ENCODE results near the gene ZDHHC12.

The ZDHHC12 gene, protein sequence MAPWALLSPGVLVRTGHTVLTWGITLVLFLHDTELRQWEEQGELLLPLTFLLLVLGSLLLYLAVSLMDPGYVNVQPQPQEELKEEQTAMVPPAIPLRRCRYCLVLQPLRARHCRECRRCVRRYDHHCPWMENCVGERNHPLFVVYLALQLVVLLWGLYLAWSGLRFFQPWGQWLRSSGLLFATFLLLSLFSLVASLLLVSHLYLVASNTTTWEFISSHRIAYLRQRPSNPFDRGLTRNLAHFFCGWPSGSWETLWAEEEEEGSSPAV

DNA sequence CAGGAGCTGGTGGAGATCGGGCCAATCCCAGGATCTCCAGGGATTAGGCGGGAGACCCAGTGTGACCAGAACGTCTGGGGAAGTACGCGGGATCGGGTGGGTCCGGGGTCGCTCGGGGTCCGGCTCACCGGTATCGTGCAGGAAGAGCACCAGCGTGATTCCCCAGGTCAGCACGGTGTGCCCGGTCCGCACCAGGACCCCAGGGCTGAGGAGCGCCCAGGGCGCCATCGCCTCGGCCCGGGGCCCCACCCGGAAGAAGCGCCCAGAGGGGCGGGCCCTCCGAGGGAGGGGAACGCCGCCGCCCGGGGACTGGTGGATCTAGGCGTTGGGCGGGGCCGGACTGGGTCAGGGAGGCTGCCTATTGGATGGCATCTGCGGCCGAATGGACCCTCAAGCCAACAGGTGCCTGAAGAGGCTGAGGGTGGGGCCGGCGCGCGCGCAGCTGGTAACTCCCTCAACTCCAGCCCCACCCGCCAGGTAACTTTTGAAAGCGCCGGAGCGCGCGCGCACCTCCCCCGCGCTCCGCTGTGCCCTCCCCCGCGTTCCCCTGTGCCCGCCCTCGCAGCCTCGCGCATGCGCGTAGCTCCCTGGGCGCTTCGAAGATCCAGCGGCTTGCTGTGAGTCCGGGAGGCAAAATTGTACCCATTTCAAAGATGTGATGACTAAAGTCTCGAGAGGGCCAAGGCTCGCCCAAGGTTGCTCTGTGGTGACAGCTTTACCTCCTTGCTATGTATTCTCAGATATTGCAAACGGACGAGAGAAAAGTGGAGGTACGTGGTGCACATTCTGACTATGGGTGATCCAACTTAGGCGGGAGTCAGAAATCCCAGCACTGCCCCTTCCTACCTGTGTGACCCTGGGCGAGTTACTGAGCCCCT, at the start of gene ZDHHC12:
Gene ZDHHC12 (minus strand): TSS at position 262 of the 878 bp plus-strand sequence. CDS start 34 bp downstream, at position 228.
- peaks cover 28% of the 10 kb centered on the region for H3K36me3 ChIP-seq (ENCODE audit: control insufficient read depth, insufficient read depth, low read length)
- H3K4me1 ChIP-seq (ENCODE audit: control insufficient read depth, insufficient read depth, low read length), result peaks cover 7% of the 10 kb centered on the region; the same call in 1 of the 2 replicates
- H3K9me3 ChIP-seq (ENCODE audit: control insufficient read depth, insufficient read depth, low read depth, low read length), result no peaks in the 10 kb centered on the region
- no peaks in the 10 kb centered on the region for H3K27me3 ChIP-seq (ENCODE audit: control insufficient read depth, insufficient read depth, low read length)
- H3K27ac ChIP-seq (ENCODE audit: low read depth, low read length), result no peak within 1 kb of the TSS
- H3K4me3 ChIP-seq (ENCODE audit: low read depth, low read length), result peak within 1 kb of the TSS; percentile 76
- peak within 1 kb of the TSS; percentile 89 for H3K9ac ChIP-seq (ENCODE audit: low read length)

DNA sequence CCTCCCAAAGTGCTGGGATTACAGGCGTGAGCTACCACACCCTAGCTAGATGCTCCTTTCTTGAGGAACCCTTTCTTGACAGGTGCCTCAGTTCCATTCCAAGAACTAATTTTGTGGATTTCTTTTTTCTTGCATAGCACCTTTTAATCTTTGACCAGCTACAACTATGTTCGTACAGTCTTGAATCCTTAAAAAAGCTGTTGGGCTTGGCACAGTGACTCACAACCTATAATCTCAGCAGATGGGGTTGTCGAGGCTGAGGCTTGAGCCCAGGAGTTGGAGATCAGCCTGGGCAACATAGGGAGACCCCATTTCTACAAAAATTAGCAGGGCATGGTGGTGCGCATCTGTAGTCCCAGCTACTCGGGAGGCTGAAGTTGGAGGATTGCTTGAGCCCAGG, 49.1 kb upstream of the ZDHHC12 start:
- Histone ChIP-seq H3K36me3 (ENCODE audit: control insufficient read depth, insufficient read depth, low read length) (no peaks in the 10 kb centered on the region), H3K4me1 (ENCODE audit: control insufficient read depth, insufficient read depth, low read length) (0 out of 2 replicates have a peak, but pooled peaks cover 2% of the 10 kb centered on the region), H3K27ac (ENCODE audit: low read depth, low read length) (no peak overlapping the region), H3K4me3 (ENCODE audit: low read depth, low read length) (no peak overlapping the region), H3K9me3 (ENCODE audit: control insufficient read depth, insufficient read depth, low read depth, low read length) (no peaks in the 10 kb centered on the region), H3K9ac (ENCODE audit: low read length) (no peak overlapping the region), H3K27me3 (ENCODE audit: control insufficient read depth, insufficient read depth, low read length) (no peaks in the 10 kb centered on the region)

DNA sequence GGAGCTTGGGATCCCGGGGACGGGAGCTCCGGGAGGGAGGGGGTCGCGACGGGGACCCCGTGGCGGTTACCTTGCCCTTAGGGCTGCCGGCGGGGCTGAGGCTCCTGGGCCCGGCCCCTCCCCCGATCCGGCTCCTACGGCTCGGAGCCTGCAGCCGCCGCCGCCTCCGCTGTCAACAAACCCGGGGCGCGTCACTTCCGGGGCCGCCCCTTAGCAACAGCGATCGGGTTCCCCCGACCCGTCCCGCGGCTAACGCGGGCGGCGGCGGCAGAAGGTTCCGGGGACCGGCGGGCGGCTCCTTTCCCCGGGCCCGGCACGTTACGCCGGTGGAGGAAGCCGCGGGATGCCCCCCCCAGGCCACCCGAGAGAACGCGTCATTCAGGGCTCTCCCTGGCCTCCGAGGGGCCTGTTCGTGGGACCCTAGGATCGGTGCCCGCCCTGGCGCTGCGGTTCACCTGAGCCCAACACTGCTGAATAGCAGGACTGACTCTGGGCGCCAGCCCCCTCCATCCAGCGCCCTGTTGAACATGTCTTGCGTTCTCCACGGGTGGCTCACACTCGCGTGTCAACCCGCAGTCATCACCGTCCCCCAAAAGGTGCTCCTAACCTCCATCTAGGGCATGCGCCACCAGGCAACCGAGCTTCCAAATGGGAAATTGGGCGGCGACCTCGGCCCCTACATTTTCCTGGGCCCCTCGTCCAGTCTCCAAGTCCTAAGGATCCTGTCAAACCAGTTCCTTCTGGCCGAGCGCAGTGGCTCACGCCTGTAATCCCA, 48.0 kb upstream of the ZDHHC12 start, which contains the start of gene ZER1:
Gene ZER1 (minus strand): TSS at position 183 of the 775 bp plus-strand sequence. CDS start 16,362 bp downstream, outside the sequence.
- H3K4me1 ChIP-seq (ENCODE audit: control insufficient read depth, insufficient read depth, low read length), result 0 out of 2 replicates have a peak, but pooled peaks cover 2% of the 10 kb centered on the region
- H3K27ac ChIP-seq (ENCODE audit: low read depth, low read length), result peak within 1 kb of the TSS; percentile 58
- H3K9ac ChIP-seq (ENCODE audit: low read length), result peak within 1 kb of the TSS; percentile 79
- no peaks in the 10 kb centered on the region for H3K36me3 ChIP-seq (ENCODE audit: control insufficient read depth, insufficient read depth, low read length)
- H3K4me3 ChIP-seq (ENCODE audit: low read depth, low read length), result peak within 1 kb of the TSS; percentile 93
- H3K9me3 ChIP-seq (ENCODE audit: control insufficient read depth, insufficient read depth, low read depth, low read length), result no peaks in the 10 kb centered on the region
- H3K27me3 ChIP-seq (ENCODE audit: control insufficient read depth, insufficient read depth, low read length), result no peaks in the 10 kb centered on the region

DNA sequence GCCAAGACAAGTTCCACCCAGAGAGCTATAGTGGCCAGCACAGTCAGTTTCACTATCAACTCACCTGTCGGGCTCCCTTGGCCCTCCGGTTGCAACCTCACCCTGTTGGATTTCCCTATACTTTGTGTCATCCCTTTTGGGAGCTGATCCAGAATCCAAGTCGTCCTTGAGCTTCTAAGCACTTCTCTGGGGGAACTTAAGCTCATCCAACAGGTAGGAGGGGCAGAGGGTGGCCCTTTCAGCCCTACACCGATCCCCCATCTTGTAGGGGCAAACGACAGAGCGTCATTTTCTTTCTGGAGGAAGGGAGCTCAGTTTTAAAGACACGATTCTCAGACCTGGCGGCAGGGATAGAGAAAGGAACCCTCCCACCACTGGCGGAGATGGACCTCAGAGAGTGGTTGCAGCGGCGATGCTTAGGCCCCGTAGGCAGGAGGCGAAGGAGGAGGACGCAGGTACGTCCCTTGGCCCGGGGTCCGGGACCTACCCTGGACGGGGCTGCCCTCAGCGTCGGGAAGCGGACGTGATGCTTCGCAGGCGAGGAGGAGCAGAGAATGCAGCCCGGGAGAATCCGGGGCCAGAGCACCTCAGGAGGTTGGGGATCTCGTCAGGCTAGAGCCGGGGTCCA, 47.3 kb upstream of the ZDHHC12 start:
- H3K4me1 ChIP-seq (ENCODE audit: control insufficient read depth, insufficient read depth, low read length), result 0 out of 2 replicates have a peak, but pooled peaks cover 2% of the 10 kb centered on the region
- H3K9me3 ChIP-seq (ENCODE audit: control insufficient read depth, insufficient read depth, low read depth, low read length), result no peaks in the 10 kb centered on the region
- H3K36me3 ChIP-seq (ENCODE audit: control insufficient read depth, insufficient read depth, low read length), result no peaks in the 10 kb centered on the region
- H3K27me3 ChIP-seq (ENCODE audit: control insufficient read depth, insufficient read depth, low read length), result no peaks in the 10 kb centered on the region
- peak overlapping the region; percentile 79 for H3K9ac ChIP-seq (ENCODE audit: low read length)
- peak overlapping the region; percentile 93 for H3K4me3 ChIP-seq (ENCODE audit: low read depth, low read length)
- H3K27ac ChIP-seq (ENCODE audit: low read depth, low read length), result peak overlapping the region; percentile 58

DNA sequence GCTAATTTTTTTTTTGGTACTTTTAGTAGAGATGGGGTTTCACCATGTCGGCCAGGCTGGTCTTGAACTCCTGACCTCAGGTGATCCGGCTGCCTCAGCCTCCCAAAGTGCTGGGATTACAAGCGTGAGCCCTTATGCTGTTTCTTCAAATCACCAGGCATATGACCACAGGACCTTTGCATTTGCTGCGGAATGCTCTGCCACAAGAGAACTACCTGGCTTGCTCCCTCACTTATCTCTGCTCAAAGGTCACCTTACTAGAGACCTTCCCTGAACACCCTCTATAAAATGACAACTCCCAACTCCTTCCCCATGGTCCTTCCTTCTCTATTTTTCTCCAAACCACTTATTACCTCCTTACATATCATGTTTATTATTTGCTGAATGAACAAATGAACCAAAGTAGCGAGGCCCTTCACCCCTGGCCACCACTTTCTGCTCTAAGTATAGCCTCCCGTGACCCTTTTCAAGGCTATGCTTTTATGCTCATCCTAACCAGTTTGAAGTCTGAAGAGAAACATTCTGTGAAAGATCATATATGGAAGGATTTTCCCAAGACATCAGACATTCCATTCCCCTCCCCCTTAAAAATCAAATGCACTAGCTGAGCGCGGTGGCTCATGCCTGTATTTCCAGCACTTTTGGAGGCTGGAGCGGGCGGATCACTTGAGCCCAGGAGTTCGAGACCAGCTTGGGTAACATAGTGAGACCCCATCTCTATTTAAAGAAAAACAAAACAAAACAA, 46.5 kb upstream of the ZDHHC12 start:
- Histone ChIP-seq H3K4me3 (ENCODE audit: low read depth, low read length) (peak overlapping the region; percentile 93), H3K27me3 (ENCODE audit: control insufficient read depth, insufficient read depth, low read length) (no peaks in the 10 kb centered on the region), H3K4me1 (ENCODE audit: control insufficient read depth, insufficient read depth, low read length) (0 out of 2 replicates have a peak, but pooled peaks cover 2% of the 10 kb centered on the region), H3K36me3 (ENCODE audit: control insufficient read depth, insufficient read depth, low read length) (no peaks in the 10 kb centered on the region), H3K27ac (ENCODE audit: low read depth, low read length) (no peak overlapping the region), H3K9me3 (ENCODE audit: control insufficient read depth, insufficient read depth, low read depth, low read length) (no peaks in the 10 kb centered on the region), H3K9ac (ENCODE audit: low read length) (no peak overlapping the region)

DNA sequence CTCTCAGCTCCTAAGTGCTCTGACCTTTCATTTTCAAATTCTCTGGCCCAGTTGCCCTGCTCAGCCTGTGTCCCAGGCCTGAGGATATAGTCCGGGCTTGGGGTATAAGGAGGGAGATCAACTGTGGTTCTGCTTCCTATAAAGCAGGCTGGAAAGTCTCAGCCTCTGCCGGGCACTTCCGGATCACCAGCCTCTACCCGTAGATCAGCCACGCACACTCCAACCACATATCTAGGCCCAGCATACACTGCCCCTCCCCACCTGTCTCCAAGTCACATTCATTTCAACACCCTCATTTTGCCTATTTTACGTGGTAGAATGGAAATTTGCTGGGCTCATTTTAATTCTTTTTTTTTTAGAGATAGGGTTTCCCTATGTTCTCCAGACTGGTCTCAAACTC, 44.7 kb upstream of the ZDHHC12 start:
- no peaks in the 10 kb centered on the region for H3K36me3 ChIP-seq (ENCODE audit: control insufficient read depth, insufficient read depth, low read length)
- no peaks in the 10 kb centered on the region for H3K27me3 ChIP-seq (ENCODE audit: control insufficient read depth, insufficient read depth, low read length)
- H3K27ac ChIP-seq (ENCODE audit: low read depth, low read length), result no peak overlapping the region
- no peak overlapping the region for H3K9ac ChIP-seq (ENCODE audit: low read length)
- H3K9me3 ChIP-seq (ENCODE audit: control insufficient read depth, insufficient read depth, low read depth, low read length), result no peaks in the 10 kb centered on the region
- H3K4me3 ChIP-seq (ENCODE audit: low read depth, low read length), result no peak overlapping the region
- H3K4me1 ChIP-seq (ENCODE audit: control insufficient read depth, insufficient read depth, low read length), result peaks cover 11% of the 10 kb centered on the region; the same call in 1 of the 2 replicates

DNA sequence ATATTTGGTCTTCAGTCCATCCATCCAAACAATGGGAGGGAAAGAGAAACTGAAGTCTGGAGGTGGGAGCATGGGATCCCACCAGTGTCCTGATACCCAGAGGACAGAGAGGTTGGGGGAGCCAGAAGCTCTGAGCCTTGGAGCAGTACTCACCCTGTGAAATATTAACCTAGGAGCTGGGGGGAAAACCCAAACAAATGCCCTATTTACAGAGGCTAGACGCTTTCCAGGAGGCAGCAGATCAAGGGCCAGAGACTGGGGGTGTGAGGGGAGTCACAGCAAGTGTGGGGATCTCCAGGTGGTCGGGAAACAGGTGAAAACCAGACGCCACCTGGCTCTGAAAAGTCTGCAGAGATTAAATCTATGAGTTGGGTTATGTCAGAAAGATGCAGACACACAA, 41.6 kb upstream of the ZDHHC12 start:
- H3K36me3 ChIP-seq (ENCODE audit: control insufficient read depth, insufficient read depth, low read length), result no peaks in the 10 kb centered on the region
- no peaks in the 10 kb centered on the region for H3K27me3 ChIP-seq (ENCODE audit: control insufficient read depth, insufficient read depth, low read length)
- H3K4me3 ChIP-seq (ENCODE audit: low read depth, low read length), result no peak overlapping the region
- H3K4me1 ChIP-seq (ENCODE audit: control insufficient read depth, insufficient read depth, low read length), result peaks cover 8% of the 10 kb centered on the region; the same call in 1 of the 2 replicates
- H3K9ac ChIP-seq (ENCODE audit: low read length), result no peak overlapping the region
- no peak overlapping the region for H3K27ac ChIP-seq (ENCODE audit: low read depth, low read length)
- no peaks in the 10 kb centered on the region for H3K9me3 ChIP-seq (ENCODE audit: control insufficient read depth, insufficient read depth, low read depth, low read length)

DNA sequence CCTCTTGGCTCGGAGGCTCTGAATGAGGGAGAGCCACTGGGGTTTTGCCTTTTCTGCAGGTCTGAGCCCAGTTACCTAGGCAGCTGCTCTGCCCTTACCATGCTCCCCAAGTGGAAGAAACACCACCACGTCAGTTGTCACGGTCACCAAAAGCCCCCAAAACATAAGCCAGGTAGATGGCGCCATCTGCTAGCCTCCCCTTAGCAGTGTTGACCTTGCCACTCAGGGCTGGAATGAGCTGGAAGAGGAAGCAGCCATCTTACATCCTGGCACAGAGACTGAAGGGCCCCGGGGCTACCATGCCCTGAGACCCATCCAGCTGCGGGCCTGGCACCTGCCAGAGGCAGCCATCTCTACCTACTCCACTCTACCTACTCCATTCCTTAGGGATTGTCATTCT, 40.4 kb upstream of the ZDHHC12 start:
- Histone ChIP-seq H3K4me1 (ENCODE audit: control insufficient read depth, insufficient read depth, low read length) (peaks cover 8% of the 10 kb centered on the region; the same call in 1 of the 2 replicates), H3K27me3 (ENCODE audit: control insufficient read depth, insufficient read depth, low read length) (no peaks in the 10 kb centered on the region), H3K27ac (ENCODE audit: low read depth, low read length) (no peak overlapping the region), H3K36me3 (ENCODE audit: control insufficient read depth, insufficient read depth, low read length) (no peaks in the 10 kb centered on the region), H3K4me3 (ENCODE audit: low read depth, low read length) (no peak overlapping the region), H3K9me3 (ENCODE audit: control insufficient read depth, insufficient read depth, low read depth, low read length) (no peaks in the 10 kb centered on the region), H3K9ac (ENCODE audit: low read length) (no peak overlapping the region)

DNA sequence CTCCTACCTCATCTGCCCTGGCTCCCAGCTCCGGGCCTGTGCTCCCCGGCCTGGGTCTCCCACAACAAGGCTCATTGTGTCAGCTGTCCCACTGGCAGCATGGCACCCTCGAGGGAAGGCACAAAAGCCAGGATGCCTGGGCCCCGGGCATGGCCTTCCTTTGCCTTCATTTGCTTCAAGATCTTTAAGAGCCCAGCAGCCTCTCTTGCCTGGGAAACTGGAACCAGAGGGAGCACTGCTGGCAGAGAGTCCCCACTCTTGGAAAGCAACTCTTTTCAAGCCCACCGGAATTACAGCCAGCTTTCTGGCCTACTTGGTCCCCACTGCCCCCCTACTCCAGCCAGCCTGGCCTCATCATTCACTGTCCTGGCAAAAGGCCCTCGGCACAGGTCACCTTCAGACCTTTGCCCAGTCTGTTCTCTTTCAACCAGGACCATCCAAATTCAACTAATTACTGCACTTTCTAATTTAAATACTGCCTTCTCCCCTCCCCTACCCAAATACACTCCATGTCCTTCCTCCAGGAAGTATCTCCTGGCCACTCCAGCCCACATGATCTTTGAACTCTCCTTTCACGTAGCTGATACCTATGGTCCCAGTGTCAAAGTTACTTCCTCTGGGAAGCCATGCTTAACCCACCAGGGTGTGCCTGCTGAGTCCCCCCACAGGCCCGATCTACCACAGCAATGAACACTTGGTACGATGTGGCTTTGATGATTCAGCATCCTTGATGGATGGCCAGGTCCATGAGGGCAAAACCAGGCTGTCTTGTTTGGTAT, 38.9 kb upstream of the ZDHHC12 start:
- Histone ChIP-seq H3K9me3 (ENCODE audit: control insufficient read depth, insufficient read depth, low read depth, low read length) (no peaks in the 10 kb centered on the region), H3K4me1 (ENCODE audit: control insufficient read depth, insufficient read depth, low read length) (peaks cover 8% of the 10 kb centered on the region; the same call in 1 of the 2 replicates), H3K27ac (ENCODE audit: low read depth, low read length) (no peak overlapping the region), H3K27me3 (ENCODE audit: control insufficient read depth, insufficient read depth, low read length) (no peaks in the 10 kb centered on the region), H3K36me3 (ENCODE audit: control insufficient read depth, insufficient read depth, low read length) (no peaks in the 10 kb centered on the region), H3K4me3 (ENCODE audit: low read depth, low read length) (no peak overlapping the region), H3K9ac (ENCODE audit: low read length) (no peak overlapping the region)

All from HUES6 (cell line).